Measurements from ENCODE around the gene KRTAP5-11.
"Not testable (repeated sequence)": the region's sequence is repeated elsewhere in the genome, so short reads cannot be mapped to it uniquely, and the experiment has no call there.

- TF ChIP-seq RARB (CRISPR knock-in tag; IDR thresholded peaks at IDR 0.05); TCF4 (CRISPR knock-in tag; IDR thresholded peaks at IDR 0.05; ENCODE audit: borderline replicate concordance); TSHZ2 (CRISPR knock-in tag; IDR thresholded peaks at IDR 0.05); ISL1 (CRISPR knock-in tag; IDR thresholded peaks at IDR 0.05); ARNTL (CRISPR knock-in tag; IDR thresholded peaks at IDR 0.05; ENCODE audit: borderline replicate concordance, low read depth); PATZ1 (CRISPR knock-in tag; IDR thresholded peaks at IDR 0.05; ENCODE audit: borderline replicate concordance); ZFP30 (CRISPR knock-in tag; IDR thresholded peaks at IDR 0.05); ZNF8 (CRISPR knock-in tag; IDR thresholded peaks at IDR 0.05); CSDC2 (CRISPR knock-in tag; IDR thresholded peaks at IDR 0.05); CREB5 (CRISPR knock-in tag; IDR thresholded peaks at IDR 0.05; ENCODE audit: low read depth): not testable (repeated sequence)
Observed at GRCh38 chr11:71566626-71567599, 15.8 kb downstream of the KRTAP5-11 start.

Data from SK-N-SH treated with all-trans-retinoic acid at 6 μM for 48 hours (cell line).